GM12874 (cell line): ENCODE data around the gene ZNRF3.

Source experiments
- CTCF ChIP-seq: IDR thresholded peaks from 2 replicates; pipeline ENCODE4 v1.5.1; 2011; ENCODE audit warnings: low read depth, mild to moderate bottlenecking, control low read depth, low read length, moderate library complexity; ENCODE audit not compliant: insufficient read depth

Gene ZNRF3

GRCh38 chr22:28985581-28986290, 102.4 kb downstream of the ZNRF3 start:
- no peak for TF ChIP-seq CTCF

GRCh38 chr22:28986366-28986765, 103.0 kb downstream of the ZNRF3 start:
- no peak for TF ChIP-seq CTCF

GRCh38 chr22:28988457-28988856, 105.1 kb downstream of the ZNRF3 start:
- no peak for TF ChIP-seq CTCF

- TF ChIP-seq CTCF: no peak
Measured at GRCh38 chr22:28989035-28989464, 105.7 kb downstream of the ZNRF3 start.

- TF ChIP-seq CTCF: no peak
Measured at GRCh38 chr22:28989484-28989883, 106.1 kb downstream of the ZNRF3 start.

GRCh38 chr22:28989912-28990311, 106.5 kb downstream of the ZNRF3 start:
- TF ChIP-seq CTCF: no peak

- no peak for TF ChIP-seq CTCF
Measured at GRCh38 chr22:28992565-28993356, 109.4 kb downstream of the ZNRF3 start.
